CD8-positive, alpha-beta memory T cell (primary cell): ENCODE results near the gene ISYNA1. TPM values are rescaled to one million over a fixed set of nuclear protein-coding genes. Genes with fewer than 3 reads are reported as not detected.

Experiments used
- CTCF ChIA-PET: fragments of 350-600 bp; sonication (Branson Sonifier 250); formaldehyde crosslinking; loops from one replicate; lab custom pipeline; 2021; ENCODE audit warnings: antibody characterized with exemption; lab: Charles Lee
- POLR2A ChIA-PET: fragments of 350-600 bp; sonication (Branson Sonifier 250); formaldehyde crosslinking; loops from one replicate; lab custom pipeline; 2021; ENCODE audit warnings: antibody characterized with exemption; lab: Charles Lee
- DNase-seq, 5 donors: peaks; one replicate each; pipeline versions ENCODE4 v3.0.0 to v3.0.0-alpha.2; 2020 to 2022; ENCODE audit warnings: mixed read lengths in 1 of 5
- H3K27ac ChIP-seq: one replicate; pipeline ENCODE4 v1.7.0; 2013; ENCODE audit warnings: low read depth, mild to moderate bottlenecking, low read length, moderate library complexity
- H3K27me3 ChIP-seq: 2 replicates; pipeline ENCODE4 v1.7.0; 2013; ENCODE audit warnings: low read length, mild to moderate bottlenecking; ENCODE audit not compliant: insufficient read depth, poor library complexity, severe bottlenecking
- H3K36me3 ChIP-seq: 2 replicates; pipeline ENCODE4 v1.7.0; 2013; ENCODE audit warnings: mild to moderate bottlenecking, low read length, moderate library complexity; ENCODE audit not compliant: insufficient read depth
- H3K4me1 ChIP-seq: 2 replicates; pipeline ENCODE4 v1.7.0; 2013; ENCODE audit warnings: mild to moderate bottlenecking, low read length, moderate library complexity; ENCODE audit not compliant: insufficient read depth
- H3K4me3 ChIP-seq: 2 replicates; pipeline ENCODE4 v1.7.0; 2013; ENCODE audit warnings: mild to moderate bottlenecking, low read length
- H3K9me3 ChIP-seq: 2 replicates; pipeline ENCODE4 v1.7.0; 2013; ENCODE audit warnings: mild to moderate bottlenecking, low read length
- H3K27ac Mint-ChIP-seq, 8 donors: one replicate each; pipeline ENCODE4 v1.8.0; 2020 to 2021; ENCODE audit warnings: mixed read lengths in 8 of 8, mild to moderate bottlenecking in 6 of 8, inconsistent platforms in 3 of 8, moderate library complexity in 3 of 8
- H3K27me3 Mint-ChIP-seq, 2 donors: one replicate each; pipeline ENCODE4 v1.8.0; 2020 to 2021; ENCODE audit warnings: mixed read lengths in 2 of 2, mild to moderate bottlenecking in 1 of 2, moderate library complexity in 1 of 2
- H3K36me3 Mint-ChIP-seq, 3 donors: one replicate each; pipeline ENCODE4 v1.8.0; 2020 to 2021; ENCODE audit warnings: mixed read lengths in 3 of 3, inconsistent platforms in 1 of 3, mild to moderate bottlenecking in 1 of 3
- H3K4me1 Mint-ChIP-seq, 3 donors: one replicate each; pipeline ENCODE4 v1.8.0; 2020 to 2021; ENCODE audit warnings: mixed read lengths in 3 of 3, inconsistent platforms in 1 of 3, mild to moderate bottlenecking in 1 of 3
- H3K4me3 Mint-ChIP-seq, 7 donors: one replicate each; pipeline ENCODE4 v1.8.0; 2020 to 2021; ENCODE audit warnings: mixed read lengths in 7 of 7, mild to moderate bottlenecking in 6 of 7, moderate library complexity in 4 of 7, inconsistent platforms in 2 of 7
- H3K9me3 Mint-ChIP-seq, 5 donors: one replicate each; pipeline ENCODE4 v1.8.0; 2020 to 2022; ENCODE audit warnings: mixed read lengths in 5 of 5, mild to moderate bottlenecking in 3 of 5, moderate library complexity in 2 of 5, inconsistent platforms in 1 of 5
- polyA plus RNA-seq: library from polyadenylated mRNA; unstranded; fragments of 300-500 nt; fragmentation: Illumina TruSeq; gene quantifications from one replicate; pipeline ENCODE4 v1.2.3, GENCODE V29; 2021
- total RNA-seq, 2 experiments: library from RNA; stranded (reverse); gene quantifications; one replicate each; pipeline ENCODE4 v1.2.3, GENCODE V29; 2021

Gene ISYNA1
- total and polyA plus RNA-seq, 3 experiments from 2014 or later: 18.2 to 33.2 (median 20.3) TPM

DNA sequence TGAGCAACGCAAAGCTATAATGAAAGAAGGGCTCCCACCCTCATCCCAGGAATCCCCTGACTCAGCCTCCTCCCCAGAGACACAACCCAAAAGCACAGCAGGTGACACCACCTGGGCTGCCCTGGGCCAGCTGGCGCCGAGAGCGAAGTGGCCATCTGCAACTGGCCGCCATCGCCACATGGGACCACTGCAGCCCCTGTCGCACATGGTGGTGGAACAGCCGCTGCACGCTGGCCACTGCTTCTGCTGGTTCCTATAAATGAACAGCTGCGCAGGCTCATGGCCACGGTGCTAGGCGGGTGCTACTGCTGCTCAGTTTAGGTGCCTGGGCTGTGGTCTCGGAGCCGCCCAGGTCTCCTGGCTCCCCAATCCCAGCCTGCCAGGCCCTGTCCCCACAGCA lies 11.6 kb upstream of the ISYNA1 start:
- Mint-ChIP-seq H3K9me3 (no peaks in the 10 kb centered on the region), H3K27me3 (no peaks in the 10 kb centered on the region), H3K4me1 (peaks cover 4 to 8% (median 5%) of the 10 kb centered on the region in 3 donors), H3K4me3 (no peak overlapping the region), H3K27ac (no peak overlapping the region), H3K36me3 (peaks cover 0 to 82% (median 6%) of the 10 kb centered on the region in 3 donors)
- Histone ChIP-seq H3K27me3 (no peaks in the 10 kb centered on the region), H3K36me3 (peaks cover 24% of the 10 kb centered on the region), H3K9me3 (no peaks in the 10 kb centered on the region), H3K27ac (no peak overlapping the region), H3K4me3 (no peak overlapping the region), H3K4me1 (no peaks in the 10 kb centered on the region)
- POLR2A ChIA-PET: no interaction called here
- CTCF ChIA-PET: interaction anchor here (1.5 to 4.2 kb wide), 4 partner anchors 9 to 139 kb away, joined by 4 to 30 read pairs (median 9); partner anchors contain the start of gene REX1BD
- DNase-seq: no peak

- Mint-ChIP-seq H3K9me3 (peaks cover 0 to 4% (median 2%) of the 10 kb centered on the region in 5 donors), H3K27me3 (peaks cover 0 to 2% of the 10 kb centered on the region in 2 donors), H3K36me3 (peaks cover 4 to 81% (median 7%) of the 10 kb centered on the region in 3 donors), H3K27ac (no peak overlapping the region), H3K4me1 (peaks cover 13 to 20% (median 14%) of the 10 kb centered on the region in 3 donors), H3K4me3 (no peak overlapping the region)
- Histone ChIP-seq H3K27me3 (no peaks in the 10 kb centered on the region), H3K9me3 (no peaks in the 10 kb centered on the region), H3K27ac (no peak overlapping the region), H3K4me1 (peaks cover 8% of the 10 kb centered on the region), H3K36me3 (peaks cover 32% of the 10 kb centered on the region), H3K4me3 (no peak overlapping the region)
- CTCF ChIA-PET: interaction anchor here (1.4 kb wide), 1 partner anchor 36 kb away, joined by 4 read pairs; no protein-coding TSS in a partner anchor
- no peak for DNase-seq
- POLR2A ChIA-PET: interaction anchor here (1.0 kb wide), 1 partner anchor 13 kb away, joined by 4 read pairs; no protein-coding TSS in a partner anchor
Observed at GRCh38 chr19:18446811-18447359, 9.0 kb upstream of the ISYNA1 start.

DNA sequence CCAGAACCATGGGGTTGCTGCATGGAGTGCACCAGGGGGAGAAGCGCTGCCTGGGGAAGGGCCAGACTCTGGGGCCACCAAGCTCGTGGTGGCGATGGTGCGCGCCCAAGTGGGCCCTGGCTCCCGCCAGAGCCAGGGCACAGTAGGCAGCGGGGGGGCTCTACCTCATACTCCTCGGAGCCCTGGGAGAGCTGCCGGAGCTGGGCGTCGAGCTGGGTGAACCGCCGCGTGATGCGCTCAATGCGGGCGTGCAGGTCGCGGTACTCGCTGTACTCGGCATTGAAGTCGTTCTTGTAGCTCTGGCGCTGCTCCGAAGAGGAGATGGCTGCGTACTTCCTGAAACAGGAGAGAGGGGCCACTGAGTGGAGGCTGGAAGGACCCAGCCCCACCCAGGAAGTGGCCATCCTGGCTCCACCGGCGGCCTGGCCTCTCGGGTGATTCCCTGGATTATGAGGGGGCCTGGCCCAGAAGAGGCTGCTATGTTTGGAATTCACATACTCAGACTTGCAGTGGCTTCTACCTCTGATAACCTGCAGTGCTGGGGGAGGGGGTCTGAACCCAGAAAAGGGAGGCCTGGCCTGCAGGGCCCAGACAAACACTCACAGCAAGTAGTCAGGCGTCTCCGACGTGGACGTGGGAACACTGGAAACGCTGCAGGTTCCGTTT lies 8.3 kb upstream of the ISYNA1 start:
- H3K4me3 Mint-ChIP-seq: no peak overlapping the region
- Histone ChIP-seq H3K4me3 (no peak overlapping the region), H3K27ac (no peak overlapping the region), H3K27me3 (no peaks in the 10 kb centered on the region), H3K36me3 (peaks cover 32% of the 10 kb centered on the region), H3K9me3 (no peaks in the 10 kb centered on the region), H3K4me1 (peaks cover 14% of the 10 kb centered on the region)
- POLR2A ChIA-PET: interaction anchor here (1.0 kb wide), 1 partner anchor 13 kb away, joined by 4 read pairs; no protein-coding TSS in a partner anchor
- H3K9me3 Mint-ChIP-seq: peaks cover 0 to 4% (median 2%) of the 10 kb centered on the region in 5 donors
- CTCF ChIA-PET: interaction anchor here (1.3 to 1.4 kb wide), 2 partner anchors 35 to 401 kb away, joined by 3 to 4 read pairs; no protein-coding TSS in a partner anchor
- no peak overlapping the region for H3K27ac Mint-ChIP-seq
- H3K36me3 Mint-ChIP-seq: peaks cover 4 to 77% (median 7%) of the 10 kb centered on the region in 3 donors
- H3K27me3 Mint-ChIP-seq: peaks cover 0 to 4% of the 10 kb centered on the region in 2 donors
- H3K4me1 Mint-ChIP-seq: peaks cover 15 to 25% (median 17%) of the 10 kb centered on the region in 3 donors
- DNase-seq: no peak

- ChIA-PET POLR2A (no interaction called here), CTCF (interaction anchor here (1.3 to 1.4 kb wide), 3 partner anchors 34 to 401 kb away, joined by 3 to 4 read pairs (median 3); no protein-coding TSS in a partner anchor)
- peaks cover 15% of the 10 kb centered on the region for H3K4me1 ChIP-seq
Observed at GRCh38 chr19:18445262-18445948, 7.5 kb upstream of the ISYNA1 start.

GRCh38 chr19:18444513-18444912 lies 6.6 kb upstream of the ISYNA1 start:
- Histone ChIP-seq H3K9me3 (no peaks in the 10 kb centered on the region), H3K27me3 (no peaks in the 10 kb centered on the region), H3K4me3 (no peak overlapping the region), H3K36me3 (peaks cover 32% of the 10 kb centered on the region), H3K27ac (no peak overlapping the region), H3K4me1 (peaks cover 15% of the 10 kb centered on the region)
- Mint-ChIP-seq H3K27ac (no peak overlapping the region), H3K36me3 (peaks cover 4 to 64% (median 7%) of the 10 kb centered on the region in 3 donors), H3K4me3 (no peak overlapping the region), H3K4me1 (peaks cover 20 to 33% (median 22%) of the 10 kb centered on the region in 3 donors), H3K9me3 (peaks cover 0 to 4% (median 2%) of the 10 kb centered on the region in 5 donors), H3K27me3 (peaks cover 0 to 9% of the 10 kb centered on the region in 2 donors)
- CTCF ChIA-PET: interaction anchor here (1.4 kb wide), 1 partner anchor 76 kb away, joined by 3 read pairs; no protein-coding TSS in a partner anchor
- POLR2A ChIA-PET: no interaction called here
- DNase-seq: no peak

More at GRCh38 chr19:18445262-18445948, 7.5 kb upstream of the ISYNA1 start:
- Mint-ChIP-seq H3K4me3 (no peak overlapping the region), H3K36me3 (peaks cover 4 to 70% (median 7%) of the 10 kb centered on the region in 3 donors), H3K27ac (no peak overlapping the region), H3K27me3 (peaks cover 0 to 5% of the 10 kb centered on the region in 2 donors), H3K9me3 (peaks cover 0 to 4% (median 2%) of the 10 kb centered on the region in 5 donors), H3K4me1 (peaks cover 16 to 27% (median 20%) of the 10 kb centered on the region in 3 donors)
- no peak for DNase-seq
- Histone ChIP-seq H3K27me3 (no peaks in the 10 kb centered on the region), H3K4me3 (no peak overlapping the region), H3K27ac (no peak overlapping the region), H3K9me3 (no peaks in the 10 kb centered on the region), H3K36me3 (peaks cover 32% of the 10 kb centered on the region)

DNA sequence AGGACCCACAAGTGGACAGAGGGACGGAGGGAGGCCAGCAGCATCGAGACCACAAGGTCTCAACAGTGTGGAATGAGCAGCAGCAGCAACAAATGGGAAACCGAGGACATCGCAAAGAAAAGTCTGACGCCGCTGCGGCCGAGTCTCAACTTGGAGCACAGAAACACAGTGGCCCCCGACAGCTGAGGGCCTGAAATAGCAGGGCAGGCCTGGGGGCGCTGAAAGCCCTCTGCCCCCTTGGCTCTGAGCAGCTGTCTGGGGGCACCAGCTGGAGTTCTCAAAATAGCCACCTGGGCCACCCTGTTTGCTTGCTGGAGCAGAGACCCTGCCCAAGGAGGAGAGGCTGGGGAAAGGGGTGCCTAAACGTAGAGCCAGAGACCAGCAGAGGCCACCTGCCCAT lies 5.9 kb upstream of the ISYNA1 start:
- Histone ChIP-seq H3K27ac (no peak overlapping the region), H3K27me3 (no peaks in the 10 kb centered on the region), H3K4me1 (peaks cover 19% of the 10 kb centered on the region), H3K4me3 (no peak overlapping the region), H3K36me3 (peaks cover 29% of the 10 kb centered on the region), H3K9me3 (no peaks in the 10 kb centered on the region)
- Mint-ChIP-seq H3K9me3 (peaks cover 0 to 4% (median 2%) of the 10 kb centered on the region in 5 donors), H3K27ac (peak overlapping the region in 1 of 8 donors; percentile 84), H3K27me3 (peaks cover 0 to 9% of the 10 kb centered on the region in 2 donors), H3K4me1 (peaks cover 20 to 38% (median 22%) of the 10 kb centered on the region in 3 donors), H3K4me3 (no peak overlapping the region), H3K36me3 (peaks cover 4 to 57% (median 7%) of the 10 kb centered on the region in 3 donors)
- no peak for DNase-seq
- POLR2A ChIA-PET: no interaction called here
- CTCF ChIA-PET: interaction anchor here (0.5 to 1.4 kb wide), 3 partner anchors 7 to 150 kb away, joined by 3 to 5 read pairs (median 3); no protein-coding TSS in a partner anchor

DNA sequence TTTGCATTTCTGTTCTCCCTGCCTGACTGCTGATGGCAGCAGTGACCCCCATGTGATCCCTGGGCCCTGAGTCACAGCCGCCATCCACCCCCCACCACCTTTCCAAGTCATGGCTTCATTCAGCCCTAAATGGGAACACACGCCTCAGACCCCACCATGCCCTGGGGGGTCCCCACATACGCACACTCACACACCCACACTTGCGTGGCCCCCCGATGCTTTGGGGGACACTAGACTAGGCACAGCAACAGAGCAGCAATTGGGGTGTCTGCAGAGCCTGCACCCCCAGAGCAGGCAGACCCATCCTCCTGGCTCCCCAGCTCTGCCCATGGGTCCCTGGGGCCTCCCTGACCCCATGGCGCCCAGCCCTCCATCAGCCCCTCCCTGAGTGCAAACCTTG lies 5.5 kb upstream of the ISYNA1 start:
- CTCF ChIA-PET: interaction anchor here (0.5 to 1.4 kb wide), 4 partner anchors 7 to 151 kb away, joined by 3 to 5 read pairs (median 4); no protein-coding TSS in a partner anchor
- peak overlapping the region in 1 of 7 donors; percentile 44 for H3K4me3 Mint-ChIP-seq
- POLR2A ChIA-PET: no interaction called here
- no peak for DNase-seq
- Histone ChIP-seq H3K9me3 (no peaks in the 10 kb centered on the region), H3K27ac (no peak overlapping the region), H3K27me3 (no peaks in the 10 kb centered on the region), H3K4me3 (no peak overlapping the region), H3K4me1 (peaks cover 19% of the 10 kb centered on the region), H3K36me3 (peaks cover 25% of the 10 kb centered on the region)
- peaks cover 4 to 53% (median 5%) of the 10 kb centered on the region in 3 donors for H3K36me3 Mint-ChIP-seq
- H3K4me1 Mint-ChIP-seq: peaks cover 20 to 38% (median 22%) of the 10 kb centered on the region in 3 donors
- H3K9me3 Mint-ChIP-seq: peaks cover 0 to 4% (median 2%) of the 10 kb centered on the region in 5 donors
- H3K27ac Mint-ChIP-seq: peak overlapping the region in 2 of 8 donors; percentile 61 to 84
- peaks cover 0 to 9% of the 10 kb centered on the region in 2 donors for H3K27me3 Mint-ChIP-seq
